Measurements from ENCODE around the gene CTNNA2. TPM values are rescaled to one million over a fixed set of nuclear protein-coding genes. Genes with fewer than 3 reads are reported as not detected.

Gene CTNNA2
- total RNA-seq, 1 donor from 2014 or later = 182 TPM

GRCh38 chr2:79844011-79844410 lies 331.2 kb downstream of the CTNNA2 start:
- DNase-seq (ENCODE audit: low spot score in 2 of 2) (no peak), FAIRE-seq (no peak)

- FAIRE-seq = no peak
Observed at GRCh38 chr2:79846878-79847277, 334.0 kb downstream of the CTNNA2 start.

GRCh38 chr2:79849241-79849640 lies 336.4 kb downstream of the CTNNA2 start:
- DNase-seq (ENCODE audit: low spot score in 2 of 2) = no peak
- FAIRE-seq = no peak

More at GRCh38 chr2:79846878-79847277, 334.0 kb downstream of the CTNNA2 start:
- DNase-seq (ENCODE audit: low spot score in 2 of 2) = no peak

- no peak for FAIRE-seq
- DNase-seq (ENCODE audit: low spot score in 2 of 2) = no peak
Observed at GRCh38 chr2:79849949-79850348, 337.1 kb downstream of the CTNNA2 start.

GRCh38 chr2:79850912-79851311 lies 338.1 kb downstream of the CTNNA2 start:
- FAIRE-seq (no peak), DNase-seq (ENCODE audit: low spot score in 2 of 2) (no peak)

- DNase-seq (ENCODE audit: low spot score in 2 of 2) (peak in 1 of 2 donors; percentile 13), FAIRE-seq (no peak)
Observed at GRCh38 chr2:79855264-79856006, 342.6 kb downstream of the CTNNA2 start.

GRCh38 chr2:79857888-79858287 lies 345.0 kb downstream of the CTNNA2 start:
- DNase-seq (ENCODE audit: low spot score in 2 of 2) (no peak), FAIRE-seq (no peak)

- peak; percentile 56 for FAIRE-seq
- peak; percentile 26 to 40 for DNase-seq (ENCODE audit: low spot score in 2 of 2)
Observed at GRCh38 chr2:79860228-79861058, 347.6 kb downstream of the CTNNA2 start.

- FAIRE-seq (no peak), DNase-seq (ENCODE audit: low spot score in 2 of 2) (no peak)
Observed at GRCh38 chr2:79861059-79861374, 348.2 kb downstream of the CTNNA2 start.

GRCh38 chr2:79862756-79863155 lies 349.9 kb downstream of the CTNNA2 start:
- DNase-seq (ENCODE audit: low spot score in 2 of 2) (no peak), FAIRE-seq (no peak)

- FAIRE-seq = no peak
- no peak for DNase-seq (ENCODE audit: low spot score in 2 of 2)
Observed at GRCh38 chr2:79872656-79873055, 359.8 kb downstream of the CTNNA2 start.

- FAIRE-seq (no peak), DNase-seq (ENCODE audit: low spot score in 2 of 2) (no peak)
Observed at GRCh38 chr2:79874015-79874414, 361.2 kb downstream of the CTNNA2 start.

- DNase-seq (ENCODE audit: low spot score in 2 of 2) = peak in 1 of 2 donors; percentile 38
- peak; percentile 73 for FAIRE-seq
Observed at GRCh38 chr2:79876430-79876829, 363.6 kb downstream of the CTNNA2 start.

- FAIRE-seq (no peak), DNase-seq (ENCODE audit: low spot score in 2 of 2) (no peak)
Observed at GRCh38 chr2:79882548-79882947, 369.7 kb downstream of the CTNNA2 start.

GRCh38 chr2:79887747-79888374 lies 375.0 kb downstream of the CTNNA2 start:
- FAIRE-seq (peak; percentile 55), DNase-seq (ENCODE audit: low spot score in 2 of 2) (peak in 1 of 2 donors; percentile 29)

GRCh38 chr2:79892123-79892522 lies 379.3 kb downstream of the CTNNA2 start:
- FAIRE-seq = no peak
- no peak for DNase-seq (ENCODE audit: low spot score in 2 of 2)

- DNase-seq (ENCODE audit: low spot score in 2 of 2) (no peak), FAIRE-seq (no peak)
Observed at GRCh38 chr2:79899196-79899595, 386.3 kb downstream of the CTNNA2 start.

GRCh38 chr2:79901161-79901560 lies 388.3 kb downstream of the CTNNA2 start:
- FAIRE-seq (no peak), DNase-seq (ENCODE audit: low spot score in 2 of 2) (no peak)

- DNase-seq (ENCODE audit: low spot score in 2 of 2) = no peak
- FAIRE-seq = no peak
Observed at GRCh38 chr2:79903222-79904000, 390.6 kb downstream of the CTNNA2 start.

- no peak for FAIRE-seq
- no peak for DNase-seq (ENCODE audit: low spot score in 2 of 2)
Observed at GRCh38 chr2:79906139-79906890, 393.5 kb downstream of the CTNNA2 start.

Data from frontal cortex (tissue), 4 donors.